ENCODE results near the gene NHS.

The NHS gene

GRCh38 chrX:17459661-17460060 is 84.7 kb downstream of the NHS start:
- Histone ChIP-seq H3K27me3 (ENCODE audit: insufficient read depth, low read depth) (no peaks in the 10 kb centered on the region), H3K27ac (no peak overlapping the region), H3K4me3 (IDR thresholded peaks at IDR 0.05; ENCODE audit: insufficient read depth, low read depth, low read length) (no peak overlapping the region), H3K4me1 (ENCODE audit: low read depth, poor library complexity, severe bottlenecking) (no peaks in the 10 kb centered on the region), H3K36me3 (ENCODE audit: insufficient read depth) (no peaks in the 10 kb centered on the region), H3K4me2 (no peak overlapping the region), H3K9ac (no peak overlapping the region), H3K79me2 (ENCODE audit: insufficient read depth, low read depth) (no peaks in the 10 kb centered on the region), H2AFZ (ENCODE audit: low read depth) (no peak overlapping the region), H4K20me1 (ENCODE audit: insufficient read depth) (no peaks in the 10 kb centered on the region)
- TF ChIP-seq CTCF (conservative IDR thresholded peaks at IDR 0.05; ENCODE audit: low read depth, low read length) = no peak

- Histone ChIP-seq H3K79me2 (ENCODE audit: insufficient read depth, low read depth) (no peaks in the 10 kb centered on the region), H4K20me1 (ENCODE audit: insufficient read depth) (no peaks in the 10 kb centered on the region), H3K4me2 (no peak overlapping the region), H3K4me1 (ENCODE audit: low read depth, poor library complexity, severe bottlenecking) (no peaks in the 10 kb centered on the region), H2AFZ (ENCODE audit: low read depth) (no peak overlapping the region), H3K4me3 (IDR thresholded peaks at IDR 0.05; ENCODE audit: insufficient read depth, low read depth, low read length) (no peak overlapping the region), H3K27me3 (ENCODE audit: insufficient read depth, low read depth) (no peaks in the 10 kb centered on the region), H3K36me3 (ENCODE audit: insufficient read depth) (no peaks in the 10 kb centered on the region), H3K27ac (no peak overlapping the region), H3K9ac (no peak overlapping the region)
- TF ChIP-seq CTCF (conservative IDR thresholded peaks at IDR 0.05; ENCODE audit: low read depth, low read length) = no peak
These were observed 87.9 kb downstream of the NHS start for GRCh38 chrX:17462881-17463280.

- Histone ChIP-seq H3K4me3 (IDR thresholded peaks at IDR 0.05; ENCODE audit: insufficient read depth, low read depth, low read length) (no peak overlapping the region), H3K9ac (no peak overlapping the region), H4K20me1 (ENCODE audit: insufficient read depth) (no peaks in the 10 kb centered on the region), H2AFZ (ENCODE audit: low read depth) (no peak overlapping the region), H3K4me1 (ENCODE audit: low read depth, poor library complexity, severe bottlenecking) (no peaks in the 10 kb centered on the region), H3K27me3 (ENCODE audit: insufficient read depth, low read depth) (no peaks in the 10 kb centered on the region), H3K27ac (no peak overlapping the region), H3K4me2 (no peak overlapping the region), H3K36me3 (ENCODE audit: insufficient read depth) (no peaks in the 10 kb centered on the region), H3K79me2 (ENCODE audit: insufficient read depth, low read depth) (no peaks in the 10 kb centered on the region)
- no peak for TF ChIP-seq CTCF (conservative IDR thresholded peaks at IDR 0.05; ENCODE audit: low read depth, low read length)
These were observed 89.2 kb downstream of the NHS start for GRCh38 chrX:17464194-17464593.

GRCh38 chrX:17465201-17465600 is 90.2 kb downstream of the NHS start:
- no peak overlapping the region for H2AFZ ChIP-seq (ENCODE audit: low read depth)
- no peak overlapping the region for H3K9ac ChIP-seq
- no peak for TF ChIP-seq CTCF (conservative IDR thresholded peaks at IDR 0.05; ENCODE audit: low read depth, low read length)
- H3K27ac ChIP-seq = no peak overlapping the region
- no peaks in the 10 kb centered on the region for H3K27me3 ChIP-seq (ENCODE audit: insufficient read depth, low read depth)
- H3K4me2 ChIP-seq = no peak overlapping the region
- H3K4me1 ChIP-seq (ENCODE audit: low read depth, poor library complexity, severe bottlenecking) = no peaks in the 10 kb centered on the region
- no peak overlapping the region for H3K4me3 ChIP-seq (IDR thresholded peaks at IDR 0.05; ENCODE audit: insufficient read depth, low read depth, low read length)
- no peaks in the 10 kb centered on the region for H3K79me2 ChIP-seq (ENCODE audit: insufficient read depth, low read depth)
- no peaks in the 10 kb centered on the region for H4K20me1 ChIP-seq (ENCODE audit: insufficient read depth)
- H3K36me3 ChIP-seq (ENCODE audit: insufficient read depth) = no peaks in the 10 kb centered on the region

GRCh38 chrX:17465802-17466201 is 90.8 kb downstream of the NHS start:
- Histone ChIP-seq H4K20me1 (ENCODE audit: insufficient read depth) (no peaks in the 10 kb centered on the region), H3K9ac (no peak overlapping the region), H3K4me1 (ENCODE audit: low read depth, poor library complexity, severe bottlenecking) (no peaks in the 10 kb centered on the region), H3K36me3 (ENCODE audit: insufficient read depth) (no peaks in the 10 kb centered on the region), H3K4me3 (IDR thresholded peaks at IDR 0.05; ENCODE audit: insufficient read depth, low read depth, low read length) (no peak overlapping the region), H2AFZ (ENCODE audit: low read depth) (no peak overlapping the region), H3K4me2 (no peak overlapping the region), H3K27me3 (ENCODE audit: insufficient read depth, low read depth) (no peaks in the 10 kb centered on the region), H3K79me2 (ENCODE audit: insufficient read depth, low read depth) (no peaks in the 10 kb centered on the region), H3K27ac (no peak overlapping the region)
- TF ChIP-seq CTCF (conservative IDR thresholded peaks at IDR 0.05; ENCODE audit: low read depth, low read length) = no peak
